ENCODE measurements around the gene GNA15.
"Not testable (repeated sequence)": the region's sequence is repeated elsewhere in the genome, so short reads cannot be mapped to it uniquely, and the experiment has no call there.

The GNA15 gene

DNA sequence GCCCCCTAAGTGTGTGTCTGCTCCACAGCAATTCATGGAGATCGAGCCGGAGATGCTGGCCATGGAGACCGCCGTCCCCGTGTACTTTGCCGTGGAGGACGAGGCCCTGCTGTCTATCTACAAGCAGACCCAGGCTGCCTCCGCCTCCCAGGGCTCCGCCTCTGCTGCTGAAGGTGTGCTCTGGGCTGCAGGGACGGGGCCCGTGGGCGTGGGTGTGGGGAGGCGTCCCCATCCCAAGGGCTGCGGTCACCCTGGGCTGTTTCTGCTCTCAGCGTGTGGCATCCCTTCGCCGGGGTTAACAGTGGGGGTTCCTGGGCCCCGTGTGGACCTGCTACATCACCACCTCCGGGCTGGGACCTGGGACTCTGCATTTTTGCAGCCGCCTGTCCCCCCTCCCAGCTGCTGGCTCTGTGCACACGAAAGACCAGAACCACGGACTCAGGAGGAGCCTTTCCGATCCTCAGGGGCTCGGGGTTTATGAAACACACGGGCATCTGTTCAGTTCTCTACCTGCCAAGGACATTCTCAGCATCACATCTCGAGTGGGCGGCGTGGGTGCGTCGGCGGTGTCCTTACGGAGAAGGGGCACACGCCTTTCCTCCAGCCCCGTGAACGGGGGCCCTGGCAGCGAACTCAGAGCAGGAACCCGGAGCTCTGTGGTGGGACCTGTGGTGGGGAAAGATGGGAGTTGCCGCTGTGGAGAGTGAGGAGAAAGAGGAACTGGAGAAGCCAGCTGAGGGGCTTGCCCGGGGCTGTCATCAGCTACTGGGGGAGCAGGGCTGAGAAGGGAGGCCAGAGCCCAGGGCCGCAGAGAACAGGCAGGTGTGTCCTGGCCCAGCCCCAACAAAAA lies 57.6 kb downstream of the GNA15 start:
- FAIRE-seq (no peak), DNase-seq (ENCODE audit: insufficient read length, low spot score) (no peak)
- TF ChIP-seq SPI1 (IDR thresholded peaks at IDR 0.05; ENCODE audit: low read depth, low read length) (peak; percentile 70), POLR2AphosphoS5 (IDR thresholded peaks at IDR 0.05; ENCODE audit: low read depth, low read length) (no peak)

DNA sequence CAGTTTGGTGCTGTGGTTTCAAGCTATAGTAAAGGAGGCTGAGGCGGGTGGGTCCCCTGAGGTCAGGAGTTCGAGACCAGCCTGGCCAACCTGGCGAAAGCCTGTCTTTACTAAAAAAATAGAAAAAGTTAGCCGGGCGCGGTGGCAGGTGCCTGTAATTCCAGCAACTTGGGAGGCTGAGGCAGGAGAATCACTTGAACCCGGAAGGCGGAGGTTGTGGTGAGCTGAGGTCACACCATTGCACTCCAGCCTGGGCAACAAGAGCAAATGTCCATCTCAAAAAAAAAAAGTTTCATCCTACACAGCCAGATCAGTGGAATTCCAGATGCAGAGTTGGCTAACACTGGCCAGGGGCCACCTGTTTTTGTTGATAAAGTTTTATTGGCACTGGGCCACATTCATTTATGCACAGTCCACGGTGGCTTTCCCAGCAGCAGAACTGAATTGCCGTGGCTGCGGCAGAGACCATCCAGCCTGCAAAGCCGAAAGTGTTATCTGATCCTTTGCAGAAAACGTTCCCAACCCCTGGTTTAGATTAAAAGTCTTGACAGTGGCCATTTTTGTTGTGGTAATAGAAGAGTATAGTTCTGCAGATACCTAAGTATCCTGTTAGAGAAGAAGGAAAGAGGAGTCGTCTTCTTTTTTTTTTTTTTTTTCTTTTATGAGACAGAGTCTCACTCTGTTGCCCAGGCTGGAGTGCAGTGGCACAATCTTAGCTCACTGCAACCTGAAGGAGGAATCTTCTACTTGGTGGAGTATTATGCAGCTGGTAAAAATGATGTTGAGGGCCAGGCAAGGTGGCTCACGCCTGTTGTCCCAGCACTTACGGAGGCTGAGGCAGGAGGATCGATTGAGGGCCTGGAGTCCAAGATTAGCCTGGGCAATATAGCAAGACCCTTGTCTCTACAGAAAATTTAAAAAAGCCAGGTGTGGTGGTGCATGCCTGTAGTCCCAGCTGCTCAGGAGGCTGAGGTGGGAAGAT lies 58.6 kb downstream of the GNA15 start:
- TF ChIP-seq TAF1 (IDR thresholded peaks at IDR 0.05; ENCODE audit: low read depth, low read length) (no peak), PAX5 (IDR thresholded peaks at IDR 0.05; ENCODE audit: insufficient read depth, low read length, severe bottlenecking) (no peak), SPI1 (IDR thresholded peaks at IDR 0.05; ENCODE audit: low read depth, low read length) (no peak), POU2F2 (IDR thresholded peaks at IDR 0.05; ENCODE audit: low read depth, low read length) (no peak), POLR2A (IDR thresholded peaks at IDR 0.05; ENCODE audit: low read depth, low read length) (no peak), POLR2AphosphoS5 (IDR thresholded peaks at IDR 0.05; ENCODE audit: low read depth, low read length) (no peak)
- DNase-seq (ENCODE audit: insufficient read length, low spot score): no peak

DNA sequence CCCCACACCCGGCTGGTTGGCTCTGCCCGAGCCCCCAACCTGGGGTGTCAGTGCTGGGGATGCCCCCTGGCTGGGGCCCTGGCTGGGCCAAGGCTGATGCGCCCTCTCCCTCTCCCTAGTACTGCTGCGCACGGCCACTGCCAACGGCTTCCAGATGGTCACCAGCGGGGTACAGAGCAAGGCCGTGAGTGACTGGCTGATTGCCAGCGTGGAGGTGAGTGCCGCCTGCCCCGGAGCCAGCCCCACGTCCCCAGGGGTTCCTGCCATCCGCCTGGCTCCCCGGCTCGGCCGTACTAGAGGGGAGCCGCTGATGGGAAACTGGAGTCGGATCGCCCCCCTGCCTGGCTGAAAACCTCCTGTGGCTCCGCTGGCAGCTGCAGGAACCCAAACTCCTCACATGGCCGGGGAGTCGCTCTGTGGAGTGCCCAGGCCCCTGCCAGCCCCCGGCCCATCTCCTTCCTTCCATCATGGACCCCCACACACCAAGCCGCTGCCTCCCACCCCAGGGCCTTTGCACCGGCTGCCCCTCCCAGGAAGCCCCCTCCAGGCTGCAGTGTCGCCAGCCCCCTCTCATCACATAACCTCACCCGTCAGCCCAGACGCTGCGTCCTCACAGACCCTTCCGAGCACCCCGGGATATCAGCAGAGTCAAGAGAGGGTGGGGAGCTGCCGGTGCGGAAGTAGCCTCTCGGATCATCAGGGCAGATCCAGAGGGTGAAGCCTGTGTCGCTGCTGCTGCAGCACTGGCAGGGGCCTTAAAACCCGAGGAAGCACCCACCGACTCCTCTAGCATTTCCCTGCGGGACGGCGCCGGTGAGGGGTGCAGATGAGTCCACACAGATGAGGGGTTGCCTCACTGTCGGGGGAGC lies 60.5 kb downstream of the GNA15 start:
- TF ChIP-seq POLR2A (IDR thresholded peaks at IDR 0.05; ENCODE audit: low read depth, low read length): no peak
- TF ChIP-seq POLR2AphosphoS5 (IDR thresholded peaks at IDR 0.05; ENCODE audit: low read depth, low read length): no peak
- no peak for TF ChIP-seq POU2F2 (IDR thresholded peaks at IDR 0.05; ENCODE audit: low read depth, low read length)
- TF ChIP-seq PAX5 (IDR thresholded peaks at IDR 0.05; ENCODE audit: insufficient read depth, low read length, severe bottlenecking): no peak
- TF ChIP-seq SPI1 (IDR thresholded peaks at IDR 0.05; ENCODE audit: low read depth, low read length): no peak
- no peak for TF ChIP-seq TAF1 (IDR thresholded peaks at IDR 0.05; ENCODE audit: low read depth, low read length)
- DNase-seq (ENCODE audit: insufficient read length, low spot score) (no peak), FAIRE-seq (no peak)

More for the DNA sequence above, 58.6 kb downstream of the GNA15 start:
- FAIRE-seq: no peak

DNA sequence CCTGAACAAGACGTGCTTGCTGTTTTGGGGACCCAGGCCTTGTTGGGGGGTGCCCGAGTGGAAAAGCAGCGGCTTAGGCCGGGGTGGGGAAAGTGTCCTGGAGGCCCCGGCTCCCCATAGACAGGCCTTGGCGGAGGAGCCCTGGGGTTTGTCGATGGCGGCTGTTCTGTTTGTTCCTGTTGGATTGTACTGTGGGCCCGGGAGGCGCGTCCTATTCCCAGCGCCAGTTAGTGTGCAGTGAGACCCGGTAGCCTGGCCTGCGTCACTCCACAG lies 61.0 kb downstream of the GNA15 start:
- FAIRE-seq (no peak), DNase-seq (ENCODE audit: insufficient read length, low spot score) (no peak)
- TF ChIP-seq POLR2A (IDR thresholded peaks at IDR 0.05; ENCODE audit: low read depth, low read length) (no peak), POU2F2 (IDR thresholded peaks at IDR 0.05; ENCODE audit: low read depth, low read length) (no peak), SPI1 (IDR thresholded peaks at IDR 0.05; ENCODE audit: low read depth, low read length) (no peak), POLR2AphosphoS5 (IDR thresholded peaks at IDR 0.05; ENCODE audit: low read depth, low read length) (no peak), PAX5 (IDR thresholded peaks at IDR 0.05; ENCODE audit: insufficient read depth, low read length, severe bottlenecking) (no peak), TAF1 (IDR thresholded peaks at IDR 0.05; ENCODE audit: low read depth, low read length) (no peak)

DNA sequence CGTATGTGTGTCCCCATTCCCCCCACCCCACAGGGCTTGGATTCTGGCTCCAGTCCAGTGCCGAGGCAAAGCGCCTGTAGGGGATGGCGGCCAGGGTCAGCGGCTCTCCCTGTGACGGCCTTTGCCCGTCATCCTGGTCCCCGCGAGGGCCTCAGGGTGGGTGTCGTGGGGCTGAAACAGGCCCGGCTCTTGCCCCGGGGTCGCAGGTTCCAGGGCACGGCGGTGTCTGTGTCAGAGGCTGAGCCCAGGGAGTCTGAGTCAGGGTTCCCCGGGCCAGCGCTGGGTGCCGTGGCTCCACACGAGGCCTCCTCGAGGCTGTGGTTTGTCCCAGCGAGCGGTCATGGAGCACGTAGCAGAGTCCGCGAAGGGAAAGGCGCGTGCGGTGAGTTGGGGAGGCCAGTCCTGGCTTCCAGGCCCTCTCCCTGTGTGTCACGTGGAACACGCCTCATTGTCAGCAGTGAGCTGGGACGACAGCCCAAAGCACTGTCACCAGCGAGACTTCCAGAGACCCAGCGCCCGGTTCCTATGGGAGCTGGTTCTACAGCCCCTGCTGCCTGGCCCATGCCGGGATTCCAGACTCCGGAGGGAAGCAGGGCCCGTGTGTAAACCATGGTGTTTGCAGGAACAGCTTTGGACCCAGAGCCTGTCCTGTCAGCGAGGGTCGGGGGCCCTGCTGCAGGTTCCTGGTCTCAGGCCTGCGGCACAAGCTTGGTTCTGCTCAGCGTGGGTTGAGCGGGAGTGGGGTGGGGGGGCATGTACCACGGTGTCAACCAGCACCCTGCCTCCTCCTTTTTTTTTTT lies 63.3 kb downstream of the GNA15 start:
- DNase-seq (ENCODE audit: insufficient read length, low spot score) (no peak), FAIRE-seq (no peak)
- TF ChIP-seq SPI1 (IDR thresholded peaks at IDR 0.05; ENCODE audit: low read depth, low read length) (no peak), TAF1 (IDR thresholded peaks at IDR 0.05; ENCODE audit: low read depth, low read length) (no peak), POLR2A (IDR thresholded peaks at IDR 0.05; ENCODE audit: low read depth, low read length) (no peak), POLR2AphosphoS5 (IDR thresholded peaks at IDR 0.05; ENCODE audit: low read depth, low read length) (no peak), PAX5 (IDR thresholded peaks at IDR 0.05; ENCODE audit: insufficient read depth, low read length, severe bottlenecking) (no peak), POU2F2 (IDR thresholded peaks at IDR 0.05; ENCODE audit: low read depth, low read length) (no peak)

DNA sequence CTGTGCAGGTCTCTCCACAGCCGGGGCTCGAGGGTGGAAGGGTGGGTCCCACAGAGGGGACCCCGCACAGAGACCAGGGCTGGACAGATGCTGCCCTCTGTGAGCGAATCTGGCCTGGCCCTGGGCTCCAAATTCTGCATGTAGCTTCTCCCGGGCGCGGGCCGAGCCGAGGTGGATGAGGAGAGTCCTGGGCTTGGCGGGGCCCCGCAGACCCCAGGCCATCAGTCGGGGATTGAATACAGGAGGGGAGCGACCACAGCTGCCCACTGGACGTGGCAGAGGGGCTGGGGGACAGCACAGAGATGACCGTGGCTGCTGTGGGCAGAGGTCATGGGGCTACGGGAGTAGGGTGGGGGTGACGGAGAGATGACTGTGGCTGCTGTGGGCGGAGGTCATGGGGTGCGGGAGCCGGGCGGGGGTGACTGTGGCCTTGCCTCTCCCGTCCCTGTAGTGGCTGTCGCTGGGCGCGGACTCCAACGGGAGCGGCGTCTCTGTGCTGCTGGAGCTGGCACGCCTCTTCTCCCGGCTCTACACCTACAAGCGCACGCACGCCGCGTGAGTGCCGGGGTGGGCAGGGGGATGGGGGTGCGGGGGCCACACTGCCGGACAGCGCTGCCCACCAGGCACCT lies 65.4 kb downstream of the GNA15 start:
- DNase-seq (ENCODE audit: insufficient read length, low spot score) (no peak), FAIRE-seq (no peak)
- TF ChIP-seq SPI1 (IDR thresholded peaks at IDR 0.05; ENCODE audit: low read depth, low read length) (no peak), POU2F2 (IDR thresholded peaks at IDR 0.05; ENCODE audit: low read depth, low read length) (no peak), PAX5 (IDR thresholded peaks at IDR 0.05; ENCODE audit: insufficient read depth, low read length, severe bottlenecking) (no peak), POLR2AphosphoS5 (IDR thresholded peaks at IDR 0.05; ENCODE audit: low read depth, low read length) (no peak), POLR2A (IDR thresholded peaks at IDR 0.05; ENCODE audit: low read depth, low read length) (no peak)

DNA sequence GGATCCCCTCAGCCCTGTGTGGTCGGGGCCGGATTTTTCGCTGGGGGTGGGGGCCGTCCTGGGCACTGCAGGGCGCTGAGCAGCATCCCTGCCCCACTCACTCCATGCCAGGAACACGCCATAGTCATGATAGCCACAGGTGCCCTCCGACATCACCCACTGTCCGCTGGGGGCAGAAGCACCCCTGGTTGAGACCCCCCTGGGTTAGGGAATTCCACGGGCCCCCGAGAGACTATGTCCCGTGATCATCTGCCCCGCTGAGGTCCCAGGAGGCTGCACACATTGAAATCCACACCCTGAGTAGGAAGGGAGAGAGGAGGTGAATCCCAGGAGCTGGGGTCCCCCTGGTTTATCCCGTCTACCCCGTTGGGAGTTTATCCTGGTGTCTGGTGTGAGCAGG lies 66.1 kb downstream of the GNA15 start:
- no peak for TF ChIP-seq PAX5 (IDR thresholded peaks at IDR 0.05; ENCODE audit: insufficient read depth, low read length, severe bottlenecking)
- TF ChIP-seq POLR2AphosphoS5 (IDR thresholded peaks at IDR 0.05; ENCODE audit: low read depth, low read length): no peak
- TF ChIP-seq POU2F2 (IDR thresholded peaks at IDR 0.05; ENCODE audit: low read depth, low read length): no peak
- no peak for TF ChIP-seq SPI1 (IDR thresholded peaks at IDR 0.05; ENCODE audit: low read depth, low read length)
- TF ChIP-seq POLR2A (IDR thresholded peaks at IDR 0.05; ENCODE audit: low read depth, low read length): no peak
- TF ChIP-seq TAF1 (IDR thresholded peaks at IDR 0.05; ENCODE audit: low read depth, low read length): no peak
- FAIRE-seq (no peak), DNase-seq (ENCODE audit: insufficient read length, low spot score) (no peak)

DNA sequence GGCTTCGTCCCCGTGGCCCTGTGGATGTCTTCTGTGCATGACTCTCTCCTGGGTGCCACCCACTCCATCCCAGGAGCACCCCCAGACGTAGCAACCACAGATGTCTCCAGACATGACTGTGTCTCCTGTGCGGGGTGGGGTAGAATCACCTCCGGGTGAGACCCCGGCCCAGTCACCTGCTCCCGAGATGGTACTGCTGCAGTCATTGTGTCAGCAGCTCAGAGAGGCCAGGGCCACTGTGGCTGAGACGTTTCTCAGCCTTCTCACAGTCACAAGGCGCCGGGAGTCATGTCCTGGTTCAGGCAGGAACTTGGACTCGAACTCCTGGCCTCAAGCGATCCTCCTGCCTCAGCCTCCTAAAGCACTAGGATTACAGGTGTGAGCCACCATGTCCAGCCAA lies 66.5 kb downstream of the GNA15 start:
- FAIRE-seq: no peak
- TF ChIP-seq POLR2A (IDR thresholded peaks at IDR 0.05; ENCODE audit: low read depth, low read length) (no peak), SPI1 (IDR thresholded peaks at IDR 0.05; ENCODE audit: low read depth, low read length) (no peak)

DNA sequence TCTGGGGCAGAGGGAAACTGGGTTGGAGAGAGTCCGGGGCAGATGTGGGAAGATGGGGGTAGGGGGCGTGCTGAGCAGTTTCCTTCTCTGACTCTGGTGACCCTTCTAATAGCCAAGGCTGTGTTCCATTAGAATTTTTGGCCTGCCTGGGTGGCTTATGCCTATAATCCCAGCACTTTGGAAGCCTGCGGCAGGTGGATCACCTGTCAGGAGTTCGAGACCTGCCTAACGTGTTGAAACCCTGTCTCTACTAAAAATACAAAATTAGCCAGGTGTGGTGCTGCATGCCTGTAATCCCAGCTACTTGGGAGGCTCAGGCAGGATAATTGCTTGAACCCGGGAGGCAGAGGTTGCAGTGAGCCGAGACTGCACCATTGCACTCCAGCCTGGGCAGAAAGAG lies 67.1 kb downstream of the GNA15 start:
- FAIRE-seq; DNase-seq (ENCODE audit: insufficient read length, low spot score): not testable (repeated sequence)

More for the DNA sequence above, 66.5 kb downstream of the GNA15 start:
- no peak for DNase-seq (ENCODE audit: insufficient read length, low spot score)
